Mesendoderm (in vitro differentiated cells): ENCODE data around the gene ING4.
A peak's percentile ranks its signal among the peaks of the same experiment; 100 is the strongest.

Experiments used
- DNase-seq: peaks from one replicate; pipeline ENCODE4 v3.0.0; 2013
- H2AK5ac ChIP-seq: 2 replicates; pipeline ENCODE4 v1.6.1; 2013; ENCODE audit warnings: low read length, inconsistent platforms
- H2BK120ac ChIP-seq: 2 replicates; pipeline ENCODE4 v1.6.1; 2013; ENCODE audit warnings: low read depth, mild to moderate bottlenecking, low read length, moderate library complexity, mixed read lengths
- H2BK15ac ChIP-seq: replicated peaks from 2 replicates; pipeline ENCODE4 v1.6.1; 2013; ENCODE audit warnings: low read depth, mild to moderate bottlenecking, moderate library complexity
- H2BK5ac ChIP-seq: 2 replicates; pipeline ENCODE4 v1.6.1; 2013; ENCODE audit warnings: low read length, inconsistent platforms
- H3K18ac ChIP-seq: 2 replicates; pipeline ENCODE4 v1.6.1; 2013; ENCODE audit warnings: mild to moderate bottlenecking, low read length, mixed read lengths
- H3K23ac ChIP-seq: one replicate; pipeline ENCODE4 v1.6.1; 2013; ENCODE audit warnings: low read length
- H3K27ac ChIP-seq: 2 replicates; pipeline ENCODE4 v1.5.1; 2013; ENCODE audit warnings: low read depth, mild to moderate bottlenecking, inconsistent platforms, low read length, moderate library complexity
- H3K27me3 ChIP-seq: 2 replicates; pipeline ENCODE4 v1.6.1; 2013; ENCODE audit warnings: low read length, control low read depth, mild to moderate bottlenecking, inconsistent platforms; ENCODE audit not compliant: insufficient read depth, poor library complexity
- H3K36me3 ChIP-seq: 2 replicates; pipeline ENCODE4 v1.6.1; 2013; ENCODE audit warnings: low read length, inconsistent platforms; ENCODE audit not compliant: control insufficient read depth, insufficient read depth
- H3K4ac ChIP-seq: one replicate; pipeline ENCODE4 v1.6.1; 2013; ENCODE audit warnings: low read depth, mild to moderate bottlenecking, low read length, moderate library complexity
- H3K4me1 ChIP-seq: 2 replicates; pipeline ENCODE4 v1.6.1; 2013; ENCODE audit warnings: low read depth, low read length, inconsistent platforms; ENCODE audit not compliant: control insufficient read depth
- H3K4me2 ChIP-seq: 2 replicates; pipeline ENCODE4 v1.6.1; 2013; ENCODE audit warnings: low read length
- H3K4me3 ChIP-seq: 2 replicates; pipeline ENCODE4 v1.5.1; 2013; ENCODE audit warnings: mild to moderate bottlenecking, low read length
- H3K56ac ChIP-seq: one replicate; pipeline ENCODE4 v1.6.1; 2013; ENCODE audit warnings: low read length
- H3K79me1 ChIP-seq: 2 replicates; pipeline ENCODE4 v1.6.1; 2013; ENCODE audit warnings: low read length, inconsistent platforms
- H3K79me2 ChIP-seq: 2 replicates; pipeline ENCODE4 v1.6.1; 2013; ENCODE audit warnings: mild to moderate bottlenecking, low read length; ENCODE audit not compliant: control insufficient read depth, insufficient read depth
- H3K9ac ChIP-seq: 2 replicates; pipeline ENCODE4 v1.6.1; 2013; ENCODE audit warnings: low read length, inconsistent platforms
- H4K5ac ChIP-seq: one replicate; pipeline ENCODE4 v1.6.1; 2013; ENCODE audit warnings: low read length
- H4K8ac ChIP-seq: one replicate; pipeline ENCODE4 v1.6.1; 2013; ENCODE audit warnings: low read depth, mild to moderate bottlenecking, control low read depth, low read length, moderate library complexity
- WGBS: extraction: QIAGEN DNeasy Blood & Tissue Kit; methylation state at CpG from one replicate; pipeline ENCODE4 v1.1.7; 2013; ENCODE audit warnings: low lambda C conversion rate, missing lambda C conversion rate; ENCODE audit not compliant: insufficient coverage; ENCODE audit errors: extremely low coverage; 5-methylcytosine and 5-hydroxymethylcytosine counted together

ING4 gene

DNA sequence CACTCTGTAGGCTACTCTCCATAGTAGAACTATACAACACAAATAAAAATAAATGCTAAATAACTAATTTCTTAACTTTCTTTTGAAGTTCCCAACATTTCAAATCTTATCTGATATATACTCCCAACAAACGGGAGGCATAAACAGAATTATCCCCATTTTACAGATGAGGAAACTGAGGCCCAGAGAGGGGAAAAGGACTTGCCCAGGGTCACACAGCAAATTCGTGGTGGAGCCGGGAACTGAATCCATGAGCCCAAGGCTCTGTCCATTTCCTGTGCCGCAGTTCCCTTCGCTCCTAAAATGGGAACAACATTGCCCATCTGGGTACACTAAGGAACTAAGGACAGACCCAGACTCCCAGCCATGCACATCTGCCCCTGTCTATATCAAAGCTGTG lies 14.0 kb upstream of the ING4 start:
- H4K5ac ChIP-seq = no peak overlapping the region
- no peak overlapping the region for H2BK15ac ChIP-seq
- H3K4me1 ChIP-seq = no peaks in the 10 kb centered on the region
- peaks cover 10% of the 10 kb centered on the region for H3K79me2 ChIP-seq
- H4K8ac ChIP-seq = no peak overlapping the region
- no peak overlapping the region for H3K27ac ChIP-seq
- no peak for DNase-seq
- peaks cover 32% of the 10 kb centered on the region for H3K36me3 ChIP-seq
- H2AK5ac ChIP-seq = no peak overlapping the region
- H3K23ac ChIP-seq = no peak overlapping the region
- no peak overlapping the region for H2BK5ac ChIP-seq
- H2BK120ac ChIP-seq = no peak overlapping the region
- no peak overlapping the region for H3K4me2 ChIP-seq
- no peak overlapping the region for H3K4ac ChIP-seq
- H3K56ac ChIP-seq = no peak overlapping the region
- no peak overlapping the region for H3K18ac ChIP-seq
- peaks cover 7% of the 10 kb centered on the region for H3K79me1 ChIP-seq
- no CpG with 5 or more reads among the region's 5 CpGs for WGBS
- no peak overlapping the region for H3K9ac ChIP-seq
- no peaks in the 10 kb centered on the region for H3K27me3 ChIP-seq
- no peak overlapping the region for H3K4me3 ChIP-seq

GRCh38 chr12:6672143-6672542 lies 9.2 kb upstream of the ING4 start:
- no peaks in the 10 kb centered on the region for H3K79me1 ChIP-seq
- no peak overlapping the region for H2BK5ac ChIP-seq
- no peak for DNase-seq
- H2BK120ac ChIP-seq = no peak overlapping the region
- H4K8ac ChIP-seq = no peak overlapping the region
- H3K4me1 ChIP-seq = no peaks in the 10 kb centered on the region
- no peak overlapping the region for H3K23ac ChIP-seq
- no peaks in the 10 kb centered on the region for H3K27me3 ChIP-seq
- no peak overlapping the region for H2BK15ac ChIP-seq
- H4K5ac ChIP-seq = no peak overlapping the region
- H3K4me3 ChIP-seq = no peak overlapping the region
- H3K56ac ChIP-seq = no peak overlapping the region
- WGBS = no CpG with 5 or more reads among the region's 18 CpGs
- no peak overlapping the region for H2AK5ac ChIP-seq
- no peak overlapping the region for H3K4ac ChIP-seq
- no peak overlapping the region for H3K4me2 ChIP-seq
- no peak overlapping the region for H3K18ac ChIP-seq
- H3K79me2 ChIP-seq = no peaks in the 10 kb centered on the region
- no peak overlapping the region for H3K9ac ChIP-seq
- no peak overlapping the region for H3K27ac ChIP-seq
- H3K36me3 ChIP-seq = peaks cover 38% of the 10 kb centered on the region

DNA sequence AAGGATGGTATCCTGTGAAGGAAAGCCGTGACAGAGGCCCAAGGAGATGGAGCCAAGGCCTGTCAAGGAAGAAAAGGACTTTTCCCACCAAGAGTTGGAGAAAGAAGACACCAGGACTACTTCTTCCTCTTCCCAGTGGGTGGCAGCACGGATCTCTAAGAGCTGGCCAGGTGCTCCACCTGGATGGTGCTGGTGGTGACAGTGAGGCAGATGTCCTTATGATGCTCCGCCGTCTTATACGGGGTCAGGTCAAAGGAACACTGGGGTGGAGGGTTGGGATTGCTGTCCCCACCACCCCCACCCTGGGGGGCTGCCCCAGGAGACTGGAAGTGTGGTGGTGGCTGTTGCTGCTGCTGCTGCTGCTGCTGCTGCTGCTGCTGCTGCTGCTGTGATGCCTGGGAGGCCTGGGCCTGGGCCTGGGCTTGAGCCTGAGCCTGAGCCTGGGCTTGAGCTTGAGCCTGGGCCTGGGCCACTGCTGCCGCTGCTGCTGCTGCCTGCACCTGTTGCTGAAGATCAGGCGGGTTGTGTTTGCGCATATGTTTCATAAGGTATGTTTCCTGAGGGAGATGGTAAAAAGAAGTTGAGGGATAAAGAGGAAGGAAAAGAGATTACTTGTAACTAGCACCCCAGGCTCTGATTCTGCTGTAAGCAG lies 4.8 kb upstream of the ING4 start:
- no peaks in the 10 kb centered on the region for H3K79me2 ChIP-seq
- H3K4me2 ChIP-seq = no peak overlapping the region
- no peak overlapping the region for H3K23ac ChIP-seq
- no peak overlapping the region for H3K56ac ChIP-seq
- no peak overlapping the region for H3K4ac ChIP-seq
- peak; percentile 70 for DNase-seq
- no peaks in the 10 kb centered on the region for H3K27me3 ChIP-seq
- H3K9ac ChIP-seq = no peak overlapping the region
- no peak overlapping the region for H3K27ac ChIP-seq
- no peak overlapping the region for H2BK15ac ChIP-seq
- H3K36me3 ChIP-seq = peaks cover 26% of the 10 kb centered on the region
- no peak overlapping the region for H3K4me3 ChIP-seq
- no CpG with 5 or more reads among the region's 8 CpGs for WGBS
- H2AK5ac ChIP-seq = no peak overlapping the region
- H2BK120ac ChIP-seq = no peak overlapping the region
- no peaks in the 10 kb centered on the region for H3K4me1 ChIP-seq
- no peak overlapping the region for H4K8ac ChIP-seq
- no peak overlapping the region for H2BK5ac ChIP-seq
- no peaks in the 10 kb centered on the region for H3K79me1 ChIP-seq
- no peak overlapping the region for H3K18ac ChIP-seq
- H4K5ac ChIP-seq = no peak overlapping the region

DNA sequence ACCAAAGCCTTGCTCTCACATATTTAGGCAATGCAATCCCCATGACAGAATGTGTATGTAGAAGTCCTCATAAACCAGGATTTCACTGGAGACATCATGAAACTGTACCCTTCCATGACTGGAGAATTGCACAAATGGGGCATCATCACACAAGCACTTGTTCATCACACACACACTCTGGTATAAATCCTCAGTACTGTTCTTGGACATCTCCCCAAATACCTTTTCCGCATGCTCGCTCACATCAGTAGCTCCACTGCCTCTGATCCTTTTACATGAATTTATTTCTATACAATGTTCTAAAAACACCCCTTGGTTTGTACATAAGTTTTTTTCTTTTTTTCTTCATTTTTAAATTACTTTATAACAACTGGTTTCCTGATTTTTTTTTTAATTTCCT lies 3.3 kb upstream of the ING4 start:
- Histone ChIP-seq H2BK15ac (no peak overlapping the region), H3K27ac (no peak overlapping the region), H3K56ac (no peak overlapping the region), H3K27me3 (no peaks in the 10 kb centered on the region), H3K79me2 (peaks cover 2% of the 10 kb centered on the region), H2BK5ac (no peak overlapping the region), H3K4me2 (no peak overlapping the region), H4K8ac (no peak overlapping the region), H3K9ac (no peak overlapping the region), H3K4me3 (no peak overlapping the region), H2AK5ac (no peak overlapping the region), H3K23ac (no peak overlapping the region), H3K4ac (no peak overlapping the region), H3K4me1 (no peaks in the 10 kb centered on the region), H2BK120ac (no peak overlapping the region), H3K36me3 (peaks cover 18% of the 10 kb centered on the region), H4K5ac (no peak overlapping the region), H3K18ac (no peak overlapping the region), H3K79me1 (peaks cover 6% of the 10 kb centered on the region)
- no CpG with 5 or more reads among the region's 2 CpGs for WGBS
- DNase-seq = no peak

- Histone ChIP-seq H2BK15ac (no peak overlapping the region), H2BK5ac (no peak overlapping the region), H3K27ac (no peak overlapping the region), H2AK5ac (no peak overlapping the region), H4K8ac (no peak overlapping the region), H3K36me3 (peaks cover 8% of the 10 kb centered on the region), H3K56ac (no peak overlapping the region), H3K4me3 (no peak overlapping the region), H3K4me1 (no peaks in the 10 kb centered on the region), H3K18ac (no peak overlapping the region), H3K79me1 (peaks cover 6% of the 10 kb centered on the region), H3K27me3 (no peaks in the 10 kb centered on the region), H3K79me2 (peaks cover 2% of the 10 kb centered on the region), H3K4me2 (no peak overlapping the region), H4K5ac (no peak overlapping the region), H3K23ac (no peak overlapping the region), H3K4ac (no peak overlapping the region), H2BK120ac (no peak overlapping the region), H3K9ac (no peak overlapping the region)
- WGBS = no CpG with 5 or more reads among the region's 2 CpGs
- no peak for DNase-seq
Observed at GRCh38 chr12:6664902-6665301, 2.0 kb upstream of the ING4 start.

- no peak overlapping the region for H4K8ac ChIP-seq
- H2BK120ac ChIP-seq = no peak overlapping the region
- H3K4ac ChIP-seq = no peak overlapping the region
- H3K4me3 ChIP-seq = peak overlapping the region; percentile 91
- H3K4me1 ChIP-seq = no peaks in the 10 kb centered on the region
- peak overlapping the region; percentile 95 for H3K4me2 ChIP-seq
- WGBS = no CpG with 5 or more reads among the region's 10 CpGs
- no peak overlapping the region for H2BK15ac ChIP-seq
- H3K23ac ChIP-seq = no peak overlapping the region
- no peaks in the 10 kb centered on the region for H3K27me3 ChIP-seq
- H3K18ac ChIP-seq = no peak overlapping the region
- H3K79me1 ChIP-seq = peaks cover 6% of the 10 kb centered on the region
- peak overlapping the region; percentile 92 for H3K56ac ChIP-seq
- H3K9ac ChIP-seq = peak overlapping the region; percentile 88
- H2BK5ac ChIP-seq = no peak overlapping the region
- no peak overlapping the region for H4K5ac ChIP-seq
- H3K27ac ChIP-seq = no peak overlapping the region
- peaks cover 2% of the 10 kb centered on the region for H3K79me2 ChIP-seq
- no peak overlapping the region for H2AK5ac ChIP-seq
- H3K36me3 ChIP-seq = peaks cover 4% of the 10 kb centered on the region
- DNase-seq = no peak
Observed at GRCh38 chr12:6662602-6662905, 365 bp downstream of the ING4 start.
